Activated CD4-positive, CD25-positive, alpha-beta regulatory T cell treated with anti-CD3 and anti-CD28 coated beads, Interleukin-2, amount 50 U/mL, for 24 hours (primary cell): ENCODE measurements around the gene PLA2G4B.
A peak's percentile ranks its signal among the peaks of the same experiment; 100 is the strongest.

ENCODE experiments used
- ATAC-seq, 2 donors: fragments of 150-1000 bp; cut with Tn5 transposase; one replicate each; pipeline ENCODE4 v1.10.0; 2021; ENCODE audit warnings: mild to moderate bottlenecking in 1 of 2, moderate library complexity in 1 of 2

The PLA2G4B gene

DNA sequence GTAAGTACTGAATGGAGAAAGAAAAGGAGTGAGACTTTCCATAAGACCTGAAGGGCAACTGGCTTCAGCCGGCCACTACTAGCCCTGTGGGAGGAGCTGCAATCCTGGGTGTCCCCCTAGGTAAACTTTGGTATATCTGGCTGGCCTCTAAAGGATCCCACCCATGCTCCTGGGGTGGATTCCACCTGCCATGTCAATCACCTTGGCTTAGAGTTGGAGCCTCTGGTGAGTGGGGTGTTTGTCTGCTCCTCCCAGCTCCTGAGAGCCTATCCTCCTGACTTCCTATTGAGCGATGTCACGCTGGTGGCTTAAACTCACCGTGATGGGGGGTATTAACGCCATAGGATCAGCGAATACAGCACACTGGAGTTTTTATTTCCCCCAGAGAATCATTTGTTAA is 52.6 kb downstream of the PLA2G4B start:
- no peak for ATAC-seq

DNA sequence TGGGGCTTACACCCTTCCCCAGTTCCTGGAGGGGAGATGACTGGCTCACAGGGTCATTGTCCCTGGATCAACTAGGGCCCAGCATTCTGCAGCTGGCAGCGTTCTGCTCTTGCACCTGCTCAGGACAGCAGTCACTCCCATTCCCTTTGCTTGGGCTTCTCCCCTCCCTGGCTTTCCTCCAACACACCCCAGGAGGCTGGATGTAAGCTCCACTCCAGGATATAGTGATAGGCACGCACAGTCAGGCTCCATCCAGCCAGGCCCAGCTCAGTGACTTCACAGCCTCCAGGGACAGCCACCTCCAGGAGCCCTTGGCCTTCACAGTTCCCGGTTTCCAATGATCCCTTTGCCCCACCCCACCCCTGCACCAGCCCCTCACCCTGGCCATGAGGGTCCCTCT is 53.3 kb downstream of the PLA2G4B start:
- ATAC-seq, result no peak

GRCh38 chr15:41892621-41893421 is 54.2 kb downstream of the PLA2G4B start:
- ATAC-seq, result no peak

GRCh38 chr15:41893422-41894250 is 55.0 kb downstream of the PLA2G4B start, which contains the start of gene SPTBN5:
Gene SPTBN5, minus strand, starts transcription at chr15:41894053. Its CDS starts 556 bp downstream, at chr15:41893497.
- no peak for ATAC-seq

DNA sequence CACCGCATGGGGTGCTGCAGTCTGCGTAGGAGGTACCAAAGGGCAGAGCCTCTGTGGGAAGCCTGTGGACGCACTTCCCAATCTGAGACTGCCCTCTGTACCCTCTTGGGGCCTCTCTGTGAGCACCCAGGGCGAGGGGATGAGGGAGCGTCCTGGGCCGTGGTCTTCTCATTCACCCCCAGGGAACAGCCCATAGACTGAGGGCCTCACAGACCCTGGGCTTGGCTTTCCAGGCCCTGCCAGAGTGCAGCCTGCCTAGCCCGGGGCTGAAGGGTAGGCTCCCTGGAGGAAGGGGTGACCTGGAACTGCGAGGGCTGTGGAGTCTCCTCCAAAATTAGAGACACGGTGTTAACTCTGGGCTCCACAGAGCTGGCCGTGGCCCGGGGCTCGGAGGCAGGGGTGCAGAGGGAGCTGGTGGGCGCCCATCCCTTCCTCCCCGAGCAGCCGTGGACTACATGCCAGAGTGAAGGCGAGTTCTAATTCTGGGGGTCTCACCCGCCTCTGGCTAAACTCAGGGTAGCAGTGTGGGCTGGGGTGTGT is 55.7 kb downstream of the PLA2G4B start:
- ATAC-seq, result no peak

DNA sequence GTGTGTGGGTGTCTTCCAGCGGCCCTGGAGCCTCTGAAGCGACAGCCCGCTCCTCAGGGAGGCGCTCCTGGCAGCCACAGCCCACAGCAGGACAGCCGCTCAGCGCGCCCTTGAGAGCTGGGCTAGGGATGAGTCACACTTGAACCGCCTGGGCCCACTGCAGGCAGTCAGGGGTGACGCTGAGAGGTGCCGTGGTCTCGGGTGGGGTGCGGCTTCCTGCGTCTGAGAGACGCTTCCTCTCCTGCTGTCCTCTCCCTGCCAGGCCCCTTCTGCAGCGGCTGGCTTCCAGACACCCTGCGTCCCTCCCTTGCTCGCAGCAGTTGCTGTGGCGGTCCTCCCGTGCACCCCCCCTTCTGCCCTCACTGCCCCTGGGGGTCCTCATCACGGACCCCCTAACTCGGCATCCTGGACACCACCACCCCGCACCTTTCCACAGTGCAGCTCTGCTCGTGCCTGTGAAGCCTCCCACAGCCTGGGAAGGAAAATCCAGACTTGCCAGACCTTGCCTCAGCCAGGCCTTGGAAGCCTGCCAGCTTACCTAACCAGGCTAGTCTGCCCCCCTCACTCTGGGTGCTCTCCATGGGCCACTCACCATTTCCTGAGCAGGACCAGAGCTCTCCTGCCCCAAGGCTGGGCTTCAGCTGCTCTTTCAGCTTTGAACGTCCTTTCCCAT is 56.3 kb downstream of the PLA2G4B start:
- peak; percentile 98 for ATAC-seq

- ATAC-seq, result no peak
These were observed 56.8 kb downstream of the PLA2G4B start for GRCh38 chr15:41895491-41895890.

- ATAC-seq, result no peak
These were observed 57.3 kb downstream of the PLA2G4B start for GRCh38 chr15:41895957-41896356.

GRCh38 chr15:41896566-41896965 is 57.9 kb downstream of the PLA2G4B start:
- no peak for ATAC-seq

GRCh38 chr15:41897363-41897799 is 58.7 kb downstream of the PLA2G4B start:
- no peak for ATAC-seq
